Anterior cingulate cortex (tissue), 58 donors: Measurements from ENCODE around the gene TK2.
"Not testable (repeated sequence)": the region's sequence is repeated elsewhere in the genome, so short reads cannot be mapped to it uniquely, and the experiment has no call there.

Source experiments
- DNase-seq, 58 donors: peaks; one replicate each; lab custom pipeline; 2025; lab: John Stamatoyannopoulos, UW

The TK2 gene

GRCh38 chr16:66510711-66511601 is 39.0 kb downstream of the TK2 start:
- DNase-seq = peak in 13 of 58 donors; percentile 21 to 54 (median 32)

GRCh38 chr16:66510298-66510697 is 39.6 kb downstream of the TK2 start:
- no peak for DNase-seq

GRCh38 chr16:66509576-66509975 is 40.3 kb downstream of the TK2 start:
- DNase-seq = no peak

DNA sequence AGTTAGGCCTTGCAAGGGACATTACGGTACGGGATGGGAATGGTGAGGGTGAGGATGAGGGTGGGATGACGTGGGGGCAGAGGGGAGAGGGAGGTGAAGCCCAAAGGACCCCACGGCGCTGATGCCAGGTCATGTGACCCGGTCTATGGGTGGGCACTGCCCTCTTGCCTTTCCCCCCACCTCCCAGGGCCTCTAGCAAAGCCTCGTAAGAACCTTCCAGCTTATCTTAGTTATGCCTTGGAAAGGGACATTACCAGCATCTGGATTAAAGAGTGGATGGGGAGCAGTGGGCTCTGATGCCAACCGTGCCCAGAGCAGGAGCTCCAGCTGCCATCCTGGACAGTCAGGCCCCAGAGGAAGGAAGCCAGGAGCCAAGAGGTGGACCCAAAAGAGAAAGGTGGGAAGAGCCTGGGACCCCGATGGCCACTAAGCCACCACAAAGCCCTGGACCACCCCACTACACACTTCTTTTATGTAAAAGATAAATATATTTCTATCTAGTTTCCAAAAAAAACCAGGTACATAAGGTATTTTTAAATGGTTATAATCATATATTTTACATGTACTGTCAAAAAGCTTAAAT is 40.9 kb downstream of the TK2 start:
- no peak for DNase-seq

GRCh38 chr16:66508248-66508913 is 41.5 kb downstream of the TK2 start:
- DNase-seq = no peak

- DNase-seq = no peak
Measured at GRCh38 chr16:66507731-66508239, 42.1 kb downstream of the TK2 start.

DNA sequence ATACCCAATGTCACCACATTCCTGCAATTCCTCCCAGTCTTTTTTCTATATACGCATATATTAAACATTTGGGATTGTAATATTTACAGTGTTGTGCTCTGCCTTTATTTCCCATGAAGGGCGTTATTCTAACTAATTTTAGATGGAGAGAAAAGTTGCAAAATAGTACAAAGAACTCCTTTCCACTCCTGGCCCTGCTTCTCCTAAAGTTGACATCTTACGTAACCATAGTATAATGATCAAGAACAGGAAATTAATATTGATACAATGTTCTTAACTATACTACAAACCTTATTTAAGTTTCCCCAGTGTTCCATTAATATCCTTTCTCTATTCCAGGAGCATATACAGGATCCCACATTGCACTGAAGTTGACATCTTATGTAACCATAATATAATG is 46.3 kb downstream of the TK2 start:
- DNase-seq = no peak

DNA sequence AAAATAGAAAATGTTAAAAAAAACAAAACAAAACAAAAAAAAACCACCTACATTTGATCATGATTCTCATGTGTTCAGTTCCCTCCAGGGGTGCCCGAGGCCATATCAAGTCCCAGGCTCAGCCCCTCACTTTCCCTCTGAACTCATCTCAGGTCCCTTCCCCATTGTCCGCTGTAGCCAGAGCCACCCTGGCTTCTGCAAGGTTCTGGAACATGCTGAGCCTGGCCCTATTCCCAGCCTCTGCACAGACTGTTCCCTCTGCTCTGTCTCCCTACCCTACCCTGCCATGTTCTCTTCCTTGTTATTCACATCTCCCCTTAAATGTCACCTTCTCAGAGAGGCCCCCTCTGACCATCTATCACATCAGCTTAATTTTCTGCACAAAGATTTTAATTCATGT is 46.9 kb downstream of the TK2 start:
- peak in 31 of 58 donors; percentile 18 to 67 (median 42) for DNase-seq

DNA sequence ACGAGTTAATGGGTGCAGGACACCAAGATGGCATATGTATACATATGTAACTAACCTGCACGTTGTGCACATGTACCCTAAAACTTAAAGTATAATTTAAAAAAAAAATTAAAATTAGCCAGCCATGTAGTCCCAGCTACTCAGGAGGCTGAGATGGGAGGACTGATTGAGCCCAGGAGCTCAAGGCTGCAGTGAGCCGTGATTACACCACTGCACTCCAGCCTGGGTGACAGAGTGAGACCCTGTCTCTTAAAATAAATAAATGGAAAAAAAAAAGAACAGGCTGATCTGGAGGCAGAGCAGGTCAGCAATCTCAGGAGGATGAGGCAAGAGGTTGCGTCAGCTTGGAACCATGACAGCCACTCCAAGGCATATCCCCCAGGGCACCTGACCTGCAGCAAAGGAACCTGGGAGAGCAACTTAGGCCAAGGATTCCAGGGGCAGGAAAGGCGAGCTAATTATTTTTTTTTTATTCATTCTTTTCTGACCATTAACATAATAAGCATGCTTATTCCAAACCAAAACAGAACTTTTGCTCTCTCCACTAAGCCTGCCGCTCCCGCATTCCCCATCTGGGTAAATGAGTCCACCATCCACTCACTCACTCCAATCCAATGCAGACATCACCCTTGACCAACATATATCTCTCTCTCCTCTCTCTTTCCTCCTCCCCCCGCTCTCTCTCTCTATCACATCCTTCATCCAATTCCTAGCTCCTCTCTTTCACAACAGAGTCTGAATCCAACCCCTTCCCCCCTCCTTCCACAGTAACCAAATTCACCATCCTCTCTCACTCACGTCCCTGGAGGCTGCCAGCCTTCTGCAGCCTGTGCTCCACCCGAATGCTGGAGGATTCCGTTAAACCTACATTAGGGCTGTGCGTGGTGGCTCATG is 47.7 kb downstream of the TK2 start:
- peak in 2 of 58 donors; percentile 15 to 27 for DNase-seq

- not testable (repeated sequence) for DNase-seq
Measured at GRCh38 chr16:66501563-66501962, 48.4 kb downstream of the TK2 start.

- not testable (repeated sequence) for DNase-seq
Measured at GRCh38 chr16:66497921-66498320, 52.0 kb downstream of the TK2 start.

- not testable (repeated sequence) for DNase-seq
Measured at GRCh38 chr16:66496226-66496625, 53.7 kb downstream of the TK2 start.

GRCh38 chr16:66495440-66495839 is 54.5 kb downstream of the TK2 start:
- no peak for DNase-seq

DNA sequence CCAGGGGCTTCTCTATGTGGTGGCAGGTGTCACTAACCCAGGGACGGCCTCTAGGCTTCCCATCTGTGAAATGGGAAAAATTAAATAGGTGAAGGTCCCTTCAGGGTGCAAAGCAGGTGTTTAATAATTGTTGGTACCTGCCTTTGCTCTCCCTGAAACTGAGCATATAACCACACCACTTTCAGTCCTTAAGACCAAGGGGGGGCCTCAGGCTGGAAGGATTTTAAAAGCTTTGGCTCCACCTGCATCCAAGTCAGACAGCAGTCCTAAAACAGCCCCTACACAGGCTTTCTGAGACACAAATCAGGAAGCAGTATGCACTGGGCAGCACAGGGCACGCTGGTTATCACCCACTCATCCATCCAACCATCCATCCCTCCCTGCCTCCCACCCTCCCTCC is 55.0 kb downstream of the TK2 start:
- no peak for DNase-seq

GRCh38 chr16:66493490-66494401 is 56.2 kb downstream of the TK2 start:
- no peak for DNase-seq

DNA sequence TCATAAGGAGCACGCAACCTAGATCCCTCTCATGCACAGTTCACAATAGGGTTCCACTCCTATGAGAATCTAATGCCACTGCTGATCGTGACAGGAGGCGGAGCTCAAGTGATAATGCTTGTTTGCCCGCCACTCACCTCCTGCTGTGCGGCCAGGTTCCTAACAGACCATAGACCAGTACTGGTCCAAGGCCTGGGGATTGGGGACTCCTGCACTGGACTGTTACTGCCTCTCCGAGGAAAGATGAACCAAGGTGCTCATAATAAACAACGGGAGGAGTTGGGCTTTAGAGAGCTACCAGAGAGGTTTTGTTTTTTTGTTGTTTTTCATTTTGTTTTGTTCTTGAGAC is 58.2 kb downstream of the TK2 start:
- no peak for DNase-seq

GRCh38 chr16:66490774-66491715 is 58.9 kb downstream of the TK2 start:
- DNase-seq = no peak

- no peak for DNase-seq
Measured at GRCh38 chr16:66489818-66490217, 60.1 kb downstream of the TK2 start.
